H1 (cell line): ENCODE results near the gene IGSF5. TPM values are rescaled to one million over a fixed set of nuclear protein-coding genes. Genes with fewer than 3 reads are reported as not detected.

Experiments used
- CTCF ChIA-PET: fragments of 300-600 bp; sonication (Branson Sonifier 250); formaldehyde crosslinking; loops from one replicate; lab custom pipeline; 2021; ENCODE audit not compliant: partially characterized antibody; lab: Charles Lee
- POLR2A ChIA-PET: fragments of 300-600 bp; sonication (Branson Sonifier 250); formaldehyde crosslinking; loops from one replicate; lab custom pipeline; 2021; ENCODE audit warnings: inconsistent platforms; ENCODE audit not compliant: partially characterized antibody; lab: Charles Lee
- DNase-seq, 2 experiments: peaks; one replicate each; pipeline versions ENCODE4 v3.0.0 to v3.0.0-alpha.2; 2010 to 2022; ENCODE audit warnings: low spot score in 2 of 2, low read depth in 1 of 2, mixed read lengths in 1 of 2
- FAIRE-seq: peaks from 2 replicates; lab custom pipeline; 2011; peaks lifted over from hg19 to GRCh38; lab: Jason Lieb, UNC
- H2AFZ ChIP-seq: 2 replicates; pipeline ENCODE4 v1.8.1; 2012; ENCODE audit warnings: low read length, inconsistent platforms
- H2AK5ac ChIP-seq: 2 replicates; pipeline ENCODE4 v1.6.1; 2013; ENCODE audit warnings: low read depth, low read length
- H2BK120ac ChIP-seq: replicated peaks from 2 replicates; pipeline ENCODE3; 2013; ENCODE audit warnings: low read depth, low read length, inconsistent platforms
- H2BK12ac ChIP-seq: 2 replicates; pipeline ENCODE4 v1.6.1; 2013; ENCODE audit warnings: low read depth, low read length
- H2BK15ac ChIP-seq: 2 replicates; pipeline ENCODE4 v1.6.1; 2013; ENCODE audit warnings: low read length
- H2BK20ac ChIP-seq: 2 replicates; pipeline ENCODE4 v1.6.1; 2013; ENCODE audit warnings: low read length
- H2BK5ac ChIP-seq: 2 replicates; pipeline ENCODE4 v1.6.1; 2013; ENCODE audit warnings: low read depth, low read length
- H3K14ac ChIP-seq: 2 replicates; pipeline ENCODE4 v1.6.1; 2013; ENCODE audit warnings: inconsistent platforms; ENCODE audit not compliant: insufficient read length
- H3K18ac ChIP-seq: 2 replicates; pipeline ENCODE4 v1.6.1; 2013; ENCODE audit warnings: low read length; ENCODE audit errors: extremely low read depth
- H3K23ac ChIP-seq: 2 replicates; pipeline ENCODE4 v1.6.1; 2013; ENCODE audit warnings: inconsistent platforms; ENCODE audit not compliant: insufficient read length
- H3K23me2 ChIP-seq: 2 replicates; pipeline ENCODE4 v1.6.1; 2013; ENCODE audit warnings: low read depth, low read length
- H3K27ac ChIP-seq: 2 replicates; pipeline ENCODE4 v1.6.1; 2011; ENCODE audit warnings: low read depth, low read length, inconsistent platforms
- H3K27me3 ChIP-seq, 4 experiments: replicated peaks in 1 of 4; 1 replicate in 1 of 4; 2 replicates in 3 of 4; pipeline versions ENCODE4 v1.6.1 to v1.8.1; 2011 to 2013; ENCODE audit warnings: low read length in 3 of 4, mild to moderate bottlenecking in 3 of 4, inconsistent platforms in 2 of 4, mixed read lengths in 2 of 4, moderate library complexity in 1 of 4; ENCODE audit not compliant: control insufficient read depth in 3 of 4, insufficient read depth in 3 of 4; ENCODE audit errors: extremely low read depth in 1 of 4
- H3K36me3 ChIP-seq, 4 experiments: 2 replicates each; pipeline versions ENCODE4 v1.6.1 to v1.8.1; 2011 to 2013; ENCODE audit warnings: mild to moderate bottlenecking in 4 of 4, low read length in 3 of 4, moderate library complexity in 2 of 4, control low read depth in 1 of 4, inconsistent platforms in 1 of 4; ENCODE audit not compliant: insufficient read depth in 4 of 4, control insufficient read depth in 2 of 4
- H3K4ac ChIP-seq: replicated peaks from 2 replicates; pipeline ENCODE3; 2013; ENCODE audit warnings: low read length, low read depth, mixed read lengths, inconsistent platforms; ENCODE audit not compliant: insufficient read length
- H3K4me1 ChIP-seq, 4 experiments: replicated peaks in 1 of 4; 1 replicate in 1 of 4; 2 replicates in 3 of 4; pipeline versions ENCODE4 v1.6.1 to v1.8.1; 2011 to 2013; ENCODE audit warnings: low read length in 3 of 4, inconsistent platforms in 2 of 4, mixed read lengths in 1 of 4; ENCODE audit not compliant: insufficient read depth in 4 of 4, control insufficient read depth in 3 of 4
- H3K4me2 ChIP-seq, 2 experiments: 2 replicates each; pipeline versions ENCODE4 v1.6.1 to v1.8.1; 2011 to 2013; ENCODE audit warnings: low read depth in 2 of 2, low read length in 2 of 2, control low read depth in 1 of 2, inconsistent platforms in 1 of 2, mild to moderate bottlenecking in 1 of 2; ENCODE audit not compliant: insufficient read depth in 1 of 2
- H3K4me3 ChIP-seq, 4 experiments: fragments of 200-600, 300-600 bp in 1 of 4; sonication (generic), shearing (Covaris generic), sonication (Bioruptor Twin) in 1 of 4; 2 replicates each; pipeline versions ENCODE4 v1.5.1 to v1.8.1; 2011 to 2016; ENCODE audit warnings: low read length in 4 of 4, low read depth in 3 of 4, control low read depth in 2 of 4, inconsistent platforms in 2 of 4, mild to moderate bottlenecking in 2 of 4, mixed read lengths in 1 of 4, moderate library complexity in 1 of 4; ENCODE audit not compliant: insufficient read depth in 2 of 4; ENCODE audit errors: extremely low read depth in 1 of 4
- H3K56ac ChIP-seq: replicated peaks from 2 replicates; pipeline ENCODE3; 2013; ENCODE audit warnings: low read depth, mild to moderate bottlenecking, mixed read lengths, low read length, inconsistent platforms; ENCODE audit not compliant: insufficient read length
- H3K79me1 ChIP-seq: 2 replicates; pipeline ENCODE4 v1.6.1; 2013; ENCODE audit warnings: low read depth, low read length, control low read depth
- H3K79me2 ChIP-seq, 2 experiments: 2 replicates each; pipeline versions ENCODE4 v1.6.1 to v1.8.1; 2012 to 2013; ENCODE audit warnings: low read length in 2 of 2, mild to moderate bottlenecking in 2 of 2, inconsistent platforms in 1 of 2; ENCODE audit not compliant: insufficient read depth in 2 of 2, control insufficient read depth in 1 of 2
- H3K9ac ChIP-seq, 4 experiments: replicated peaks in 1 of 4; 1 replicate in 1 of 4; 2 replicates in 3 of 4; pipeline versions ENCODE4 v1.6.1 to v1.8.1; 2011 to 2013; ENCODE audit warnings: low read depth in 3 of 4, low read length in 3 of 4, control low read depth in 2 of 4, mild to moderate bottlenecking in 2 of 4, moderate library complexity in 2 of 4, inconsistent platforms in 1 of 4; ENCODE audit errors: extremely low read depth in 1 of 4
- H3K9me3 ChIP-seq, 2 experiments: 2 replicates each; pipeline versions ENCODE4 v1.6.1 to v1.8.1; 2012 to 2013; ENCODE audit warnings: mild to moderate bottlenecking in 2 of 2, moderate library complexity in 2 of 2, control low read depth in 1 of 2, inconsistent platforms in 1 of 2, low read depth in 1 of 2, low read length in 1 of 2, mixed read lengths in 1 of 2; ENCODE audit not compliant: insufficient read depth in 2 of 2
- H4K20me1 ChIP-seq, 2 experiments: replicated peaks in 1 of 2; 2 replicates each; pipeline versions ENCODE3 to v1.8.1; 2011 to 2013; ENCODE audit warnings: inconsistent platforms in 2 of 2, low read length in 2 of 2, mild to moderate bottlenecking in 1 of 2; ENCODE audit not compliant: insufficient read depth in 2 of 2, control insufficient read depth in 1 of 2
- H4K5ac ChIP-seq: 2 replicates; pipeline ENCODE4 v1.6.1; 2013; ENCODE audit warnings: low read length, low read depth, mixed read lengths, inconsistent platforms; ENCODE audit not compliant: insufficient read length
- H4K8ac ChIP-seq: 2 replicates; pipeline ENCODE4 v1.8.0; 2013; ENCODE audit warnings: mild to moderate bottlenecking, moderate library complexity, low read length, inconsistent platforms; ENCODE audit not compliant: insufficient read depth; ENCODE audit errors: extremely low read depth
- H4K91ac ChIP-seq: replicated peaks from 2 replicates; pipeline ENCODE3; 2013; ENCODE audit warnings: low read length, mixed read lengths, inconsistent platforms; ENCODE audit not compliant: insufficient read length
- BRCA1 ChIP-seq: IDR thresholded peaks from 2 replicates; pipeline ENCODE4 v1.6.1; 2012; ENCODE audit warnings: low read depth, low read length, improper control_type of control experiment
- CBX5 ChIP-seq: fragments of 300-800, 300-1000 bp; sonication (generic); IDR thresholded peaks from 2 replicates; pipeline ENCODE4 v1.7.1; 2016; ENCODE audit warnings: antibody characterized with exemption, low read length, low read depth
- CREB1 ChIP-seq: IDR thresholded peaks from 2 replicates; pipeline ENCODE4 v1.6.1; 2012; ENCODE audit warnings: inconsistent platforms
- FOSL1 ChIP-seq: IDR thresholded peaks from 2 replicates; pipeline ENCODE4 v1.6.1; 2011; ENCODE audit warnings: mild to moderate bottlenecking, low read depth, low read length, moderate library complexity; ENCODE audit not compliant: insufficient read depth
- GABPA ChIP-seq: IDR thresholded peaks from 2 replicates; pipeline ENCODE4 v1.6.1; 2011; ENCODE audit warnings: mild to moderate bottlenecking, low read length, moderate library complexity, borderline replicate concordance; ENCODE audit not compliant: insufficient read depth
- JUND ChIP-seq: IDR thresholded peaks from 2 replicates; pipeline ENCODE4 v1.6.1; 2011; ENCODE audit warnings: mild to moderate bottlenecking, improper control_type of control experiment, low read length
- KDM1A ChIP-seq: fragments of 200-600, 300-600 bp; sonication (generic); IDR thresholded peaks from 2 replicates; pipeline ENCODE4 v1.7.1; 2016; ENCODE audit warnings: mild to moderate bottlenecking, low read length, borderline replicate concordance
- KDM4A ChIP-seq: IDR thresholded peaks from one replicate; pipeline ENCODE4 v1.7.1; 2012; ENCODE audit warnings: low read depth, mild to moderate bottlenecking, moderate library complexity, low read length, inconsistent platforms; ENCODE audit not compliant: severe bottlenecking
- POU5F1 ChIP-seq: IDR thresholded peaks from 2 replicates; pipeline ENCODE4 v1.6.1; 2011; ENCODE audit warnings: low read depth, mild to moderate bottlenecking, low read length, moderate library complexity
- RNF2 ChIP-seq: fragments of 200-900, 300-1000 bp; sonication (generic); IDR thresholded peaks from 2 replicates; pipeline ENCODE4 v1.7.1; 2016; ENCODE audit warnings: borderline replicate concordance, low read depth, mild to moderate bottlenecking, antibody characterized with exemption, low read length; ENCODE audit not compliant: poor library complexity, severe bottlenecking; ENCODE audit errors: missing control alignments
- SIRT6 ChIP-seq: IDR thresholded peaks from one replicate; pipeline ENCODE4 v1.7.1; 2012; ENCODE audit warnings: low read length, inconsistent platforms
- SIX5 ChIP-seq: IDR thresholded peaks from 2 replicates; pipeline ENCODE4 v1.6.1; 2011; ENCODE audit warnings: mild to moderate bottlenecking, low read depth, low read length
- USF2 ChIP-seq: IDR thresholded peaks from 2 replicates; pipeline ENCODE4 v1.6.1; 2011; ENCODE audit warnings: low read length, improper control_type of control experiment
- WGBS, 2 experiments: shearing (Covaris generic) in 1 of 2; methylation state at CpG; one replicate each; pipeline versions ENCODE4 v1.1.6 to v1.1.7; 2013 to 2015; ENCODE audit warnings: low lambda C conversion rate in 2 of 2, mixed read lengths in 2 of 2, inconsistent platforms in 1 of 2, low coverage in 1 of 2, missing lambda C conversion rate in 1 of 2; ENCODE audit not compliant: insufficient replicate concordance in 2 of 2, insufficient coverage in 1 of 2, insufficient read length in 1 of 2; ENCODE audit errors: extremely low coverage in 1 of 2, missing lambda C conversion rate in 1 of 2; 5-methylcytosine and 5-hydroxymethylcytosine counted together
- polyA plus RNA-seq, 7 experiments: library from polyadenylated mRNA; depleted of rRNA in 3 of 7; stranded (reverse) in 5 of 7; unstranded in 2 of 7; fragments of >200 nt in 5 of 7; fragments of 200-250 nt in 2 of 7; gene quantifications; 1 replicate in 5 of 7; 2 replicates in 1 of 7; 4 replicates in 1 of 7; pipeline versions ENCODE4 v1.2.1 to v1.2.3, GENCODE V29; 2011 to 2013; ENCODE audit warnings: missing spikeins in 2 of 7, mixed read lengths in 2 of 7
- total RNA-seq: library from RNA; stranded (reverse); fragmentation: NEBNext Ultra II Directional; extraction: Animal tissue kit (Norgen Biotek cat#: 25700); gene quantifications from 2 replicates; pipeline ENCODE4 v1.2.1, GENCODE V29; 2021

The IGSF5 gene
- total and polyA plus RNA-seq, 2 of the 8 experiments (the other 6 are each of a cell fraction or from before 2014, with no cell fraction given), result 4.4 to 5.4 TPM

GRCh38 chr21:39703578-39703977 is 41.4 kb upstream of the IGSF5 start:
- Histone ChIP-seq H2AFZ (no peak overlapping the region), H2BK15ac (no peak overlapping the region), H2BK5ac (no peak overlapping the region), H3K9ac (no peak overlapping the region), H3K4me1 (peaks cover 3 to 15% (median 10%) of the 10 kb centered on the region in 4 experiments), H3K79me2 (no peaks in the 10 kb centered on the region), H3K9me3 (peaks cover 12 to 13% of the 10 kb centered on the region in 2 experiments), H3K23me2 (peaks cover 4% of the 10 kb centered on the region; the same call in 1 of the 2 replicates), H2AK5ac (0 out of 2 replicates have a peak overlapping the region, but pooled peaks have one; percentile 65), H3K36me3 (no peaks in the 10 kb centered on the region), H2BK20ac (no peak overlapping the region), H3K14ac (no peak overlapping the region), H2BK12ac (no peak overlapping the region), H3K79me1 (no peaks in the 10 kb centered on the region), H3K23ac (no peak overlapping the region), H4K20me1 (no peaks in the 10 kb centered on the region), H4K91ac (no peak overlapping the region), H3K56ac (no peak overlapping the region), H3K27me3 (no peaks in the 10 kb centered on the region), H2BK120ac (peak overlapping the region; percentile 28), H3K4me2 (no peak overlapping the region), H3K4me3 (no peak overlapping the region), H3K18ac (no peak overlapping the region), H3K27ac (no peak overlapping the region), H3K4ac (no peak overlapping the region), H4K5ac (no peak overlapping the region)
- DNase-seq (no peak), FAIRE-seq (no peak)
- WGBS, 2 experiments, result 100% methylated on average over 1 of the region's 1 CpG; no CpG with 5 or more reads in 1 of the 2 experiments
- CTCF ChIA-PET, result no interaction called here
- TF ChIP-seq POU5F1 (no peak), GABPA (no peak), JUND (no peak), SIX5 (no peak), KDM4A (no peak), CREB1 (no peak), CBX5 (no peak), FOSL1 (no peak), RNF2 (no peak), SIRT6 (no peak), BRCA1 (no peak), USF2 (no peak), KDM1A (no peak)
- TF ChIP-seq, all 59 proteins: peak for 0
- H4K8ac ChIP-seq, result no peak overlapping the region
- POLR2A ChIA-PET, result no interaction called here
